Endothelial cell of umbilical vein (primary cell): ENCODE results near the gene RHBDF1. TPM values are rescaled to one million over a fixed set of nuclear protein-coding genes. Genes with fewer than 3 reads are reported as not detected.

Experiments
- BruUV-seq: library from RNA; stranded (reverse); fragments of 400-500 nt; replicated peaks from 2 replicates; lab custom pipeline; 2021; lab: Mats Ljungman, UMichigan
- CTCF ChIA-PET: fragments of 300-600, 350-600 bp; sonication (Branson Sonifier 250); formaldehyde crosslinking; loops from one replicate; lab custom pipeline; 2021; ENCODE audit warnings: antibody characterized with exemption, inconsistent platforms; lab: Charles Lee
- POLR2A ChIA-PET: fragments of 300-600, 350-600 bp; sonication (Branson Sonifier 250); formaldehyde crosslinking; loops from one replicate; lab custom pipeline; 2021; ENCODE audit warnings: antibody characterized with exemption, inconsistent platforms; lab: Charles Lee
- DNase-seq: peaks from one replicate; pipeline ENCODE4 v3.0.0-alpha.2; 2011; ENCODE audit warnings: low read depth, low spot score
- FAIRE-seq: peaks from 2 replicates; lab custom pipeline; 2011; peaks lifted over from hg19 to GRCh38; lab: Jason Lieb, UNC
- H2AFZ ChIP-seq: 2 replicates; pipeline ENCODE4 v1.6.0; 2012; ENCODE audit warnings: low read depth, low read length, control low read depth, inconsistent platforms
- H3K27ac ChIP-seq: 2 replicates; pipeline ENCODE4 v1.5.1; 2011; ENCODE audit warnings: low read depth, mild to moderate bottlenecking, control low read depth, low read length, moderate library complexity; ENCODE audit not compliant: insufficient read depth
- H3K27me3 ChIP-seq, 2 experiments: 2 replicates each; pipeline versions ENCODE4 v1.6.0 to v1.6.1; 2011; ENCODE audit warnings: low read length in 2 of 2, mixed read lengths in 1 of 2; ENCODE audit not compliant: control insufficient read depth in 2 of 2, insufficient read depth in 2 of 2
- H3K36me3 ChIP-seq, 2 experiments: 2 replicates in 1 of 2; 3 replicates in 1 of 2; pipeline ENCODE4 v1.5.1; 2011; ENCODE audit warnings: low read length in 2 of 2, mild to moderate bottlenecking in 1 of 2, moderate library complexity in 1 of 2; ENCODE audit not compliant: control insufficient read depth in 2 of 2, insufficient read depth in 2 of 2; ENCODE audit errors: extremely low read depth in 1 of 2
- H3K4me1 ChIP-seq: 3 replicates; pipeline ENCODE4 v1.5.1; 2011; ENCODE audit warnings: mild to moderate bottlenecking, low read length; ENCODE audit not compliant: control insufficient read depth, insufficient read depth; ENCODE audit errors: extremely low read depth
- H3K4me2 ChIP-seq: 2 replicates; pipeline ENCODE4 v1.6.1; 2011; ENCODE audit warnings: low read length, control low read depth, mixed read lengths; ENCODE audit not compliant: insufficient read depth
- H3K4me3 ChIP-seq, 3 experiments: fragments of 200-600 bp in 1 of 3; sonication (generic), shearing (Covaris generic) in 1 of 3; replicated peaks in 1 of 3; 2 replicates each; pipeline ENCODE4 v1.5.1; 2011 to 2016; ENCODE audit warnings: control low read depth in 3 of 3, low read length in 3 of 3, mild to moderate bottlenecking in 2 of 3, inconsistent platforms in 1 of 3, low read depth in 1 of 3, moderate library complexity in 1 of 3; ENCODE audit not compliant: insufficient read depth in 1 of 3
- H3K79me2 ChIP-seq: 2 replicates; pipeline ENCODE4 v1.6.0; 2012; ENCODE audit warnings: low read length, inconsistent platforms; ENCODE audit not compliant: control insufficient read depth, insufficient read depth
- H3K9ac ChIP-seq: replicated peaks from 2 replicates; pipeline ENCODE3; 2011; ENCODE audit warnings: low read length, control low read depth; ENCODE audit not compliant: insufficient read depth; ENCODE audit errors: extremely low read depth
- H3K9me1 ChIP-seq: replicated peaks from 3 replicates; pipeline ENCODE4 v1.6.0; 2011; ENCODE audit warnings: mild to moderate bottlenecking, low read length; ENCODE audit not compliant: control insufficient read depth, insufficient read depth; ENCODE audit errors: extremely low read depth
- H3K9me3 ChIP-seq: replicated peaks from 2 replicates; pipeline ENCODE4 v1.5.1; 2012; ENCODE audit warnings: low read length, inconsistent platforms; ENCODE audit not compliant: control insufficient read depth, insufficient read depth
- H4K20me1 ChIP-seq: replicated peaks from 2 replicates; pipeline ENCODE3; 2011; ENCODE audit warnings: mild to moderate bottlenecking, low read length; ENCODE audit not compliant: control insufficient read depth, insufficient read depth; ENCODE audit errors: extremely low read depth
- CTCF ChIP-seq, 2 donors: IDR thresholded peaks; 1 replicate in 1 of 2; 2 replicates in 1 of 2; pipeline ENCODE4 v1.5.1; 2011; ENCODE audit warnings: low read length in 2 of 2, mild to moderate bottlenecking in 2 of 2, moderate library complexity in 2 of 2, control low read depth in 1 of 2, inconsistent platforms in 1 of 2, low read depth in 1 of 2; ENCODE audit not compliant: insufficient read depth in 1 of 2; ENCODE audit errors: extremely low read depth in 1 of 2
- EZH2 ChIP-seq: IDR thresholded peaks from 2 replicates; pipeline ENCODE4 v1.6.1; 2012; ENCODE audit warnings: borderline replicate concordance, low read depth, mild to moderate bottlenecking, moderate library complexity, low read length, inconsistent platforms; ENCODE audit not compliant: severe bottlenecking
- FOS ChIP-seq: IDR thresholded peaks from 2 replicates; pipeline ENCODE4 v1.6.1; 2011; ENCODE audit warnings: mild to moderate bottlenecking, low read length, moderate library complexity, borderline replicate concordance; ENCODE audit not compliant: insufficient read depth
- GATA2 ChIP-seq: IDR thresholded peaks from 2 replicates; pipeline ENCODE4 v1.7.0; 2011; ENCODE audit warnings: low read depth, mild to moderate bottlenecking, moderate library complexity, mixed read lengths, low read length; ENCODE audit not compliant: insufficient read length, insufficient read depth
- JUN ChIP-seq: IDR thresholded peaks from 2 replicates; pipeline ENCODE4 v1.6.1; 2011; ENCODE audit warnings: borderline replicate concordance, low read depth; ENCODE audit not compliant: insufficient read length, insufficient read depth
- MAX ChIP-seq: IDR thresholded peaks from 2 replicates; pipeline ENCODE4 v1.6.1; 2011; ENCODE audit not compliant: insufficient read depth, insufficient read length
- MYC ChIP-seq: IDR thresholded peaks from one replicate; pipeline ENCODE4 v1.6.1; 2011; ENCODE audit warnings: mild to moderate bottlenecking, low read depth, low read length
- POLR2A ChIP-seq: IDR thresholded peaks from 2 replicates; pipeline ENCODE4 v1.6.1; 2012; ENCODE audit warnings: low read depth, mild to moderate bottlenecking, control low read depth, low read length
- POLR2AphosphoS5 ChIP-seq: IDR thresholded peaks from 2 replicates; pipeline ENCODE4 v1.6.1; 2012; ENCODE audit warnings: low read depth, mild to moderate bottlenecking, control low read depth, low read length, moderate library complexity; ENCODE audit not compliant: insufficient read depth
- dilution Hi-C: fragments of 300-500 bp; cut with MboI; formaldehyde crosslinking; loops from one replicate; pipeline ENCODE4 v1.15.0; 2019; ENCODE audit warnings: low sequenced_read_pairs; ENCODE audit not compliant: extremely low pct_ligation_motif_present
- intact Hi-C: fragments of 100-400 bp; cut with micrococcal nuclease; formaldehyde crosslinking; loops from one replicate; pipeline ENCODE4 v1.10.0; 2022
- polyA plus RNA-seq, 4 experiments: library from polyadenylated mRNA; depleted of rRNA in 3 of 4; stranded (reverse) in 3 of 4; unstranded in 1 of 4; fragments of >200 nt; gene quantifications; 2 replicates each; pipeline versions ENCODE4 v1.2.1 to v1.2.3, GENCODE V29; 2011 to 2012; ENCODE audit warnings: missing spikeins in 1 of 4
- total RNA-seq: library from RNA; stranded (reverse); gene quantifications from 2 replicates; pipeline ENCODE4 v1.2.3, GENCODE V29; 2021

The RHBDF1 gene
- total and polyA plus RNA-seq, 2 donors (not counting 3 experiments of a cell fraction or from before 2014, with no cell fraction given): 57.0 to 113 TPM

- no peak overlapping the region for H3K4me3 ChIP-seq
- DNase-seq: no peak
- FAIRE-seq: no peak
- no peaks in the 10 kb centered on the region for H3K27me3 ChIP-seq
- no peaks in the 10 kb centered on the region for H3K9me1 ChIP-seq
- BruUV-seq: no TSS peak
- no peaks in the 10 kb centered on the region for H3K79me2 ChIP-seq
- H3K27ac ChIP-seq: no peak overlapping the region
- H3K9me3 ChIP-seq: no peaks in the 10 kb centered on the region
- H3K4me1 ChIP-seq: no peaks in the 10 kb centered on the region
- H3K36me3 ChIP-seq: peaks cover 3 to 7% of the 10 kb centered on the region in 2 experiments
- TF ChIP-seq JUN (no peak), POLR2A (no peak), MYC (no peak), GATA2 (no peak), CTCF (IDR thresholded peaks at IDR 0.05; ENCODE audit: extremely low read depth in 1 of 2, insufficient read depth in 1 of 2, low read depth in 1 of 2, low read length in 2 of 2) (no peak), MAX (no peak), FOS (no peak), EZH2 (no peak), POLR2AphosphoS5 (no peak)
- CTCF ChIA-PET: interaction anchor here (1.1 to 1.9 kb wide), 2 partner anchors 10 to 54 kb away, joined by 4 read pairs; partner anchors contain the start of gene POLR3K
- no peaks in the 10 kb centered on the region for H4K20me1 ChIP-seq
- intact Hi-C loops (no loop called here), dilution Hi-C loops (no loop called here)
- H3K4me2 ChIP-seq: no peak overlapping the region
- POLR2A ChIA-PET: no interaction called here
- H2AFZ ChIP-seq: no peak overlapping the region
- no peak overlapping the region for H3K9ac ChIP-seq
These were observed 29.1 kb downstream of the RHBDF1 start for GRCh38 chr16:43294-43693.
